Pancreas (tissue), 10 donors: ENCODE data around the gene TSHZ3. TPM values are rescaled to one million over a fixed set of nuclear protein-coding genes. Genes with fewer than 3 reads are reported as not detected.

Source experiments
- ATAC-seq, 4 donors: fragments of 200-7000 bp; cut with Tn5 transposase; one replicate each; pipeline versions ENCODE4 v1.8.0 to v1.9.1; 2020; ENCODE audit warnings: mild to moderate bottlenecking in 4 of 4, moderate library complexity in 4 of 4
- DNase-seq, 6 donors: peaks; one replicate each; pipeline ENCODE4 v3.0.0-alpha.2; 2020
- FAIRE-seq: peaks from 2 replicates; lab custom pipeline; 2012; peaks lifted over from hg19 to GRCh38; lab: Jason Lieb, UNC
- H3K27ac ChIP-seq, 4 donors: fragments of 200-600 bp; sonication (generic); 1 replicate in 3 of 4; 2 replicates in 1 of 4; pipeline versions ENCODE4 v1.5.0 to v1.8.0; 2020
- H3K27me3 ChIP-seq, 4 donors: fragments of 200-600 bp; one replicate each; pipeline ENCODE4 v1.8.0; 2021
- H3K36me3 ChIP-seq, 3 donors: fragments of 200-600 bp; sonication (generic) in 1 of 3; one replicate each; pipeline versions ENCODE4 v1.5.0 to v1.8.0; 2020 to 2021
- H3K4me1 ChIP-seq, 3 donors: fragments of 200-600 bp; one replicate each; pipeline ENCODE4 v1.8.0; 2021
- H3K4me3 ChIP-seq, 4 donors: fragments of 200-600 bp; sonication (generic) in 2 of 4; one replicate each; pipeline versions ENCODE4 v1.5.0 to v1.8.0; 2020 to 2021
- H3K9me3 ChIP-seq, 4 donors: fragments of 200-600 bp; one replicate each; pipeline ENCODE4 v1.8.0; 2021
- CTCF ChIP-seq, 4 donors: fragments of 200-600 bp; sonication (generic) in 3 of 4; IDR thresholded peaks; one replicate each; pipeline versions ENCODE4 v1.5.0 to v1.8.0; 2021; ENCODE audit warnings: antibody characterized with exemption in 4 of 4
- WGBS, 2 donors: extraction: QIAGEN DNeasy Blood & Tissue Kit; methylation state at CpG; one replicate each; pipeline ENCODE4 v1.1.7; 2013; 5-methylcytosine and 5-hydroxymethylcytosine counted together
- intact Hi-C, 3 donors: fragments of 100-400 bp; cut with DNase I; formaldehyde crosslinking; loops; one replicate each; pipeline versions ENCODE4 v1.11.1 to v1.14.2; 2022
- polyA plus RNA-seq, 2 donors: library from polyadenylated mRNA; stranded (reverse); fragments of 200-250 nt; gene quantifications; one replicate each; pipeline ENCODE4 v1.2.3, GENCODE V29; 2013
- total RNA-seq, 6 donors: library from RNA; stranded (reverse); fragmentation: NEBNext Ultra II Directional in 4 of 6; extraction: Animal tissue kit (Norgen Biotek cat#: 25700) in 4 of 6; gene quantifications; one replicate each; pipeline versions ENCODE4 v1.2.1 to v1.2.4, GENCODE V29; 2021 to 2023
- donor health status: healthy with polysubstance abuse.
- donor health status: DM: no; HTN: no; CAD: no; lungs with moderate emphysema.
- donor health status: DM: no; HTN: no; CAD: no.
- donor health status: control.
- donor health status: control.
- donor health status: Bipolar disorder and iron deficiency.
- donor health status: DM: yes; HTN: yes; CAD: no.
- donor health status: DM: no; HTN: no; CAD: no.
- donor health status: DM: no; HTN: no; CAD: no.
- donor health status: DM: yes; HTN: yes; CAD: no.

The TSHZ3 gene
- total and polyA plus RNA-seq, 8 donors: 0.87 to 3.2 (median 1.5) TPM

- intact Hi-C loops: loop anchor here in 1 of 3 donors (5.0 to 10.0 kb wide), 2 partner anchors 573 to 671 kb away; no protein-coding TSS in a partner anchor
- Histone ChIP-seq H3K4me3 (no peak overlapping the region), H3K9me3 (no peaks in the 10 kb centered on the region), H3K36me3 (no peaks in the 10 kb centered on the region), H3K27ac (no peak overlapping the region), H3K4me1 (no peaks in the 10 kb centered on the region), H3K27me3 (peaks cover 0 to 26% (median 4%) of the 10 kb centered on the region in 4 donors)
- WGBS, 2 donors: 37 to 39% methylated on average over 22 of the region's 22 CpGs
- ATAC-seq (no peak), DNase-seq (no peak), FAIRE-seq (no peak)
- no peak for TF ChIP-seq CTCF (IDR thresholded peaks at IDR 0.05)
Observed at GRCh38 chr19:31355665-31356289, 6.5 kb upstream of the TSHZ3 start.

GRCh38 chr19:31354799-31355664 is 5.8 kb upstream of the TSHZ3 start:
- ATAC-seq: no peak
- no peak for DNase-seq
- no peaks in the 10 kb centered on the region for H3K9me3 ChIP-seq
- no peak overlapping the region for H3K27ac ChIP-seq
- intact Hi-C loops: loop anchor here in 1 of 3 donors (5.0 to 10.0 kb wide), 2 partner anchors 573 to 670 kb away; no protein-coding TSS in a partner anchor
- no peaks in the 10 kb centered on the region for H3K36me3 ChIP-seq
- FAIRE-seq: no peak
- 40 to 55% methylated on average over 25 of the region's 25 CpGs for WGBS, 2 donors
- H3K4me1 ChIP-seq: no peaks in the 10 kb centered on the region
- H3K4me3 ChIP-seq: no peak overlapping the region
- peaks cover 0 to 26% (median 4%) of the 10 kb centered on the region in 4 donors for H3K27me3 ChIP-seq
- TF ChIP-seq CTCF (IDR thresholded peaks at IDR 0.05): no peak

- Histone ChIP-seq H3K27ac (no peak overlapping the region), H3K4me1 (no peaks in the 10 kb centered on the region), H3K9me3 (no peaks in the 10 kb centered on the region), H3K4me3 (no peak overlapping the region), H3K36me3 (no peaks in the 10 kb centered on the region), H3K27me3 (peaks cover 0 to 26% (median 4%) of the 10 kb centered on the region in 4 donors)
- FAIRE-seq: no peak
- DNase-seq: no peak
- no peak for ATAC-seq
- intact Hi-C loops: loop anchor here in 1 of 3 donors (10.0 kb wide), 1 partner anchor 670 kb away; no protein-coding TSS in a partner anchor
- no peak for TF ChIP-seq CTCF (IDR thresholded peaks at IDR 0.05)
- 29 to 30% methylated on average over 10 of the region's 10 CpGs for WGBS, 2 donors
Observed at GRCh38 chr19:31354316-31354715, 5.1 kb upstream of the TSHZ3 start.

- ATAC-seq (peak in 1 of 4 donors; percentile 23), DNase-seq (peak in 3 of 6 donors; percentile 26 to 54 (median 39)), FAIRE-seq (no peak)
- peaks cover 0 to 26% (median 4%) of the 10 kb centered on the region in 4 donors for H3K27me3 ChIP-seq
- no peaks in the 10 kb centered on the region for H3K36me3 ChIP-seq
- TF ChIP-seq CTCF (IDR thresholded peaks at IDR 0.05): no peak
- 30 to 36% methylated on average over 10 of the region's 10 CpGs for WGBS, 2 donors
- intact Hi-C loops: loop anchor here in 1 of 3 donors (10.0 kb wide), 1 partner anchor 669 kb away; no protein-coding TSS in a partner anchor
- no peaks in the 10 kb centered on the region for H3K9me3 ChIP-seq
- H3K27ac ChIP-seq: no peak overlapping the region
- H3K4me3 ChIP-seq: no peak overlapping the region
- H3K4me1 ChIP-seq: no peaks in the 10 kb centered on the region
Observed at GRCh38 chr19:31353833-31354232, 4.6 kb upstream of the TSHZ3 start.
